ENCODE data around the gene TATDN2.

DNA sequence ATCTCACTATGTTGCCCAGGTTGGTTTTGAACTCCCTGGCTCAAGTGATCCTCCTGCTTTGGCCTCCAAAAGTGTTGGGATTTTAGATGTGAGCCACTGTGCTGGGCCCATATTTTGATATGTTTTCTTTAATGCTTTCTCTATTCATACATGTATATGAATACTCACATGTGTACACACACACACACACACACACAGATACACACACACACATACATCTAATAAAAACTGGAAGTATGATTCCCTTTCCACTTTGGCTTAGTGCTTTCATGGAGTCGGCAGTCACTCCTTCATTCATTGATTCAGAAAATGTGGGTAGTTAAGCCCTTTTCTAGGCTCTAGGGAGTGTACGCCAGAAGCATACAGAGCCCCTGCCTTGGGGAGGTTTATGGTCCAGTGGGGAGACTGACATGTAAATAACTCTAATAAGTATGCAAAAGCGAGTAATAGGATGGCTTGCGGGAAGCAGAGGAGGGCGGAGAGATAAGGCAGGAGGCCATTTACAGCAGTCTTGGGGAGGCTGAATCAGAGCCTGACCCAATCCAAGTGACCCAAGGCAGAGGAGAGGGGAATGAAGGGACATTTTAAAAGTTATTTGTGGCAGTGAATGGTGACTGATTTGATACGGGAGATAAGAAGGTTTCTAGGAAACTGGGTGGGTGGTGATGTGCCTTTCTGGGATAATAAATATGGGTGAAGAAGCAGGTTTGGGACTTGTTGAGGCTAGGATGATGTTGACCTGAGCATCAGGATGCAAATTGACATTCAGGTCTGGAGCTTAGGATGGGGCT, 32.5 kb upstream of the TATDN2 start:
- TF ChIP-seq, protein P1, sequence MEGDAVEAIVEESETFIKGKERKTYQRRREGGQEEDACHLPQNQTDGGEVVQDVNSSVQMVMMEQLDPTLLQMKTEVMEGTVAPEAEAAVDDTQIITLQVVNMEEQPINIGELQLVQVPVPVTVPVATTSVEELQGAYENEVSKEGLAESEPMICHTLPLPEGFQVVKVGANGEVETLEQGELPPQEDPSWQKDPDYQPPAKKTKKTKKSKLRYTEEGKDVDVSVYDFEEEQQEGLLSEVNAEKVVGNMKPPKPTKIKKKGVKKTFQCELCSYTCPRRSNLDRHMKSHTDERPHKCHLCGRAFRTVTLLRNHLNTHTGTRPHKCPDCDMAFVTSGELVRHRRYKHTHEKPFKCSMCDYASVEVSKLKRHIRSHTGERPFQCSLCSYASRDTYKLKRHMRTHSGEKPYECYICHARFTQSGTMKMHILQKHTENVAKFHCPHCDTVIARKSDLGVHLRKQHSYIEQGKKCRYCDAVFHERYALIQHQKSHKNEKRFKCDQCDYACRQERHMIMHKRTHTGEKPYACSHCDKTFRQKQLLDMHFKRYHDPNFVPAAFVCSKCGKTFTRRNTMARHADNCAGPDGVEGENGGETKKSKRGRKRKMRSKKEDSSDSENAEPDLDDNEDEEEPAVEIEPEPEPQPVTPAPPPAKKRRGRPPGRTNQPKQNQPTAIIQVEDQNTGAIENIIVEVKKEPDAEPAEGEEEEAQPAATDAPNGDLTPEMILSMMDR (IDR thresholded peaks at IDR 0.05; ENCODE audit: extremely low read depth in 1 of 2, insufficient read depth in 1 of 2, low read depth in 1 of 2, low read length in 2 of 2) = no peak
- TF ChIP-seq EZH2 (IDR thresholded peaks at IDR 0.05; ENCODE audit: borderline replicate concordance, low read depth, low read length, severe bottlenecking) (no peak), POLR2A (IDR thresholded peaks at IDR 0.05; ENCODE audit: low read depth, low read length) (no peak)
